ENCODE measurements around the gene LRP11.

Gene LRP11

GRCh38 chr6:149781715-149782114 is 82.4 kb downstream of the LRP11 start:
- no peak for DNase-seq (ENCODE audit: low spot score)

GRCh38 chr6:149779644-149779963 is 84.6 kb downstream of the LRP11 start:
- no peak for DNase-seq (ENCODE audit: low spot score)

GRCh38 chr6:149777624-149778023 is 86.5 kb downstream of the LRP11 start:
- no peak for DNase-seq (ENCODE audit: low spot score)

- DNase-seq (ENCODE audit: low spot score): no peak
Measured at GRCh38 chr6:149771925-149772324, 92.2 kb downstream of the LRP11 start.

GRCh38 chr6:149771185-149771584 is 93.0 kb downstream of the LRP11 start:
- DNase-seq (ENCODE audit: low spot score): no peak

- DNase-seq (ENCODE audit: low spot score): no peak
Measured at GRCh38 chr6:149769676-149770075, 94.5 kb downstream of the LRP11 start.
